DMS53 (cell line): ENCODE measurements around the gene KDR.

Experiments
- DNase-seq: peaks from one replicate; lab custom pipeline; 2025; lab: John Stamatoyannopoulos, UW

KDR gene

DNA sequence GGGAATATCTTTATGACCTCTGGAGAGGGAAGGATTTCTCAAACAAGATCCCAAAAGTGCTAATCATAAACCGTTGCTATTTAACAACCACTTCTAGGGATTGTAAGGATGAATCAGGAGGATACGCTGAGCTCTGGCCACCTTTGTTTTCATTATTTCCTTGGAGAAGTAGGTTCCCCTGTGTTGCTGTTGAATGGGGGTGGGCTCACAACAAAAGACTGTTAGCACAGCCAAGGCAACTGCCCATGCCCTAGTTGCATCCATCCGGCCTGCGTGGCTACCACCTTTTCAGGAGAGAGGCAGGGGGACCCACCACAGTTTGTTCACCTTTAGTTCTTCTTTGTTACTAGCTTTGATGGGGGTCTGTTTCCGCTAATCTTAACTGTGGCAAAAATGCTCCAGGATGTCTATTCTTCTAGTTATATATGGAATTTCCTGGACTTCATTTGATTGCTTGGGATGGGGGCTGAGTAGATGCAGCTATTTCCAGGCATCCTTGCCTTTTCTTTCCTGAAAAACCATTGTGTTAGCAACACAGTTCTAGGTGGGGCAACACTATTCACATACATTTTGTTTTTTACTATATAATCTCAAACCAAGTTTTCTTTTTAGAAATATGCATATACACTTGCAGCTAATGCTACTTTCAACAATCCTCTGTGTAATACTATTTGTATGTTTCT is 95.4 kb downstream of the KDR start:
- DNase-seq, result no peak

DNA sequence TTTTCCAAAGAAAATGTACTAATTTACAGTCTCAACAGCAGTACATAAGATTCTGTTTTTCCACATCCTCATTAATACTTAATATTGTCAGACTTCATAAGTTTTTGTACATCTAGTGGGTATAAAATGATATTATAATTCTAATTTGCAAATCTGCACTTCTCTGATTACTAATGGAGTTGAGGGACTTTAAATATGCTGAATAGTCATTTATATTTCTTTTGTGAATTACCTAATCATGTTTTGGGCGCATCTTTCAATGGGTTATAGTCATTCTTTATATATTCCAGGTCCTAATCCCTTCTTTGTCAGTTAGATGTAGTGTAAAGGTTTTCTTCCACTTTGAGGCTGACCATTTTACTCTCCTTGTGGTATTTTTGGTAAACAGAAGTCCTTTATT is 96.1 kb downstream of the KDR start:
- no peak for DNase-seq
